ENCODE results near the gene TSPEAR.

DNA sequence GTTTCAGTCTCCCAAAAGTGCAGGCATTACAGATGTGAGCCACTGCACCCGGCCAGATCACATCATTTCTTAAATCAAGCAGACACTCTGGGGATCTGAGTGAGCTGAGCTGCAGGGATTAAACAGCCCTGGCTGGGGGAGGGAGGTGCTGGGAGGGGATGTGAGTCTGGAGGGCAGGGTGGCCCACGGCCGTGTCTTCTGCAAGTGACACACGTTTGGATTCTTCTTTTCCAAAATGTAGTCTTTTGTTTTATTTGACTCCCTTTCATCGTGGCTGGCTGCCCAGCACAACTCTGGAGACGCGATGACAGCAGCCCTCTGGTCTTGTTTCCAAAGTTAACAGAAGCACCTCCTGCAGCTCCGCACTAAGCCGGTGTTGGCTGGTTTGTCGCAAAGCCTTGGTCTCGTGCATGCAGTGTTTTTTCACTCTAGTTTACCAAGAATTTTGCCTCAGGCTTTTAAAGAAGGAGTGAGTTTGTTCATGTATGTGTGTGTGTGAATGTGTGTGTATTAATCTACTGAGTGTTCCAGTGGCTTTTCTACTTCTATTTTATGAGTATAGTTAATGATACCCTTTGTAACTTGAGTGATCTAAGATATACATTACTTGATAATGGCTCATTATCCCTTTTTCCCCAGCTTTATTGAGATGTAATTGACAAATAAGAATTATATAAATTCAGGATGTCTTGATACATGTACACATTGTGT lies 128.1 kb downstream of the TSPEAR start:
- TF ChIP-seq EZH2 (IDR thresholded peaks at IDR 0.05; ENCODE audit: low read length, missing control alignments), result no peak
- TF ChIP-seq, protein P1, sequence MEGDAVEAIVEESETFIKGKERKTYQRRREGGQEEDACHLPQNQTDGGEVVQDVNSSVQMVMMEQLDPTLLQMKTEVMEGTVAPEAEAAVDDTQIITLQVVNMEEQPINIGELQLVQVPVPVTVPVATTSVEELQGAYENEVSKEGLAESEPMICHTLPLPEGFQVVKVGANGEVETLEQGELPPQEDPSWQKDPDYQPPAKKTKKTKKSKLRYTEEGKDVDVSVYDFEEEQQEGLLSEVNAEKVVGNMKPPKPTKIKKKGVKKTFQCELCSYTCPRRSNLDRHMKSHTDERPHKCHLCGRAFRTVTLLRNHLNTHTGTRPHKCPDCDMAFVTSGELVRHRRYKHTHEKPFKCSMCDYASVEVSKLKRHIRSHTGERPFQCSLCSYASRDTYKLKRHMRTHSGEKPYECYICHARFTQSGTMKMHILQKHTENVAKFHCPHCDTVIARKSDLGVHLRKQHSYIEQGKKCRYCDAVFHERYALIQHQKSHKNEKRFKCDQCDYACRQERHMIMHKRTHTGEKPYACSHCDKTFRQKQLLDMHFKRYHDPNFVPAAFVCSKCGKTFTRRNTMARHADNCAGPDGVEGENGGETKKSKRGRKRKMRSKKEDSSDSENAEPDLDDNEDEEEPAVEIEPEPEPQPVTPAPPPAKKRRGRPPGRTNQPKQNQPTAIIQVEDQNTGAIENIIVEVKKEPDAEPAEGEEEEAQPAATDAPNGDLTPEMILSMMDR (conservative IDR thresholded peaks at IDR 0.05 in 1 of 2, IDR thresholded peaks at IDR 0.05 in 1 of 2; ENCODE audit: low read depth in 1 of 2, low read length in 2 of 2), result no peak

Measured in fibroblast of lung (primary cell).